NCI-H774 (cell line): ENCODE data around the gene TRMO.

Source experiments
- DNase-seq: peaks from one replicate; lab custom pipeline; 2025; lab: John Stamatoyannopoulos, UW

The TRMO gene

DNA sequence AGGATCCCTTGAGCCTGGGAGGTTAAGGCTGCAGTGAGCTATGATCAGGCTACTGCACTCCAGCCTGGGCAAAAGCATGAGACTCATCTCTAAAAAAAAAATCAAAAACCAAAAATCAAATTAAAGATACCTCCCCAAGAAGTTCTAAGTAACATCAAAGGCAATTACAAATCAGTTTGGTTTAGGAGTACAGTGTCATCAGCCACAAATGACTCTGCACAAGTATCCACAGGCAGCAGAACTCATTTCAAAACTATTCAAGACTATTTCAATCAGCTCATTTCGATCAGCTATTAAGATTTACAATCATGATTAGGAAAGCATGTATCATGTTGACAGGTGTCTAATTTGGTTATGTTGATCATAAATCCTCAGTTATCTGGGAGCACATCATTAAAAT, 19.1 kb downstream of the TRMO start:
- no peak for DNase-seq

DNA sequence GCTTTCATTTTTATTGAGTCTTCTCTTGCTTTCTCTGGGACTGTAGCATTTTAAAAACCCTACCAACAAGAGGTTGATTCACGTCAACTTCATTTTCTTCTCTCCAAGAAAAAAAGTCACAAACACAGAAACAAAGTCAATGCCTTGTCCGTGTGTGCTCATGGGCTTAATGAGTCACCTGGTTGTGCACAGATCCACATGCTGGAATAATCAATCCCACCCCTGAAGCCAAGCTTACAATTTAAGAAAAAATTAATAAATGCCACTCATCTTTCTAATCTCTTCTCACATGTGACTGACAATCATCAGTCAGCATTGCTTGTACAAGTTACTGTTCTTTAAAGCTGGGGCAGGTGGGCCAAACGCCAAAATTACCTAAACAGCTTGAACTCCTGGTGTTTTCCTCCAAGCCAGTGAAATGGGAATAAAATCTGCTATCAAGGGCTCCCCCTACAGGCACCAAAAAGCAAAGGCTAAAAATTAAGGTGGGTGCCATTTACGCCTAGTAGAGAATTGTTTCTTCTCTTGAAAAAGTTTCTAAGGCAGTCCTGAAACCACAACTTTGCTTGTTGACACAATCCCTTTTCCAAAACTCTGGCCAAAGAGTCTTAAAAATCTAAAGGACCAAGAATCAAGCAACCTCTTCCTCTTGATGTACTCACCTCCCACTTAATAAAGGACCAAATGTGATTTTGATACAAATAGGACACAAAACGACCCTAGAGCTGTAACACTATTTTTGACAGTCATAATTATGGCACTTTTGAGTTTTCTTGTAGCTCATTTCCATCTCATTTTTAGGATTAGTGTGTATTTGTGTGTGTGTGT, 21.3 kb downstream of the TRMO start:
- DNase-seq, result no peak

DNA sequence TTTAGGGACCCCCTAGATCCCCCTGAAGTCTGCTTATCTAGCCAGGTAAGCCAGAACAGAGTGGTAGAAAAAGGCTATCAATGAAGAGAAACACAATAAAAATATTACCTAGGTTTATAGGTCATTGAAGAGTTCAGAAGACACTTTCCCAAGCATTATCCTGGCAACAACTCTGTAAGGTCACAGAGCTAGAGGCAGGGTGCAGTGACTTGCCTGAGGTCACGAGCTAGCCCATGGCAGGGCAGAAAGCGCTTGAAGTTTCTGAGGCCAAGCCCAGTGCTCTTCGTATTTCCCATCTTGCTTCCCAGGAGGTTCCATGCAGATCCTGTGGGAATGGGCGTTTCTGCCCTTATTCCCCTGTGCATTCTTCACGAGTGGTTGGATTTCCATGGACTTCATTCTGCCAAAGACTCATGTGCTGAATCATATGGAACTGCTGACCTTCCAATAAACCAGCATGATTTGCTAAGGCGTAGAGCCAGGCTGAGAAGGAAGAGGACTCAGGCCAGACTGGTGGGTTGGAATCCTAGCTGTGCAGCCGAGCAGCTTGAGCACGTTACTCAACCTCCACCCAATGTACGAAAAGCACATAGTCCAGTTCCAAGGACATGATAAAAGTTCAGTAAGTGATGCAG, 22.1 kb downstream of the TRMO start:
- DNase-seq, result no peak

DNA sequence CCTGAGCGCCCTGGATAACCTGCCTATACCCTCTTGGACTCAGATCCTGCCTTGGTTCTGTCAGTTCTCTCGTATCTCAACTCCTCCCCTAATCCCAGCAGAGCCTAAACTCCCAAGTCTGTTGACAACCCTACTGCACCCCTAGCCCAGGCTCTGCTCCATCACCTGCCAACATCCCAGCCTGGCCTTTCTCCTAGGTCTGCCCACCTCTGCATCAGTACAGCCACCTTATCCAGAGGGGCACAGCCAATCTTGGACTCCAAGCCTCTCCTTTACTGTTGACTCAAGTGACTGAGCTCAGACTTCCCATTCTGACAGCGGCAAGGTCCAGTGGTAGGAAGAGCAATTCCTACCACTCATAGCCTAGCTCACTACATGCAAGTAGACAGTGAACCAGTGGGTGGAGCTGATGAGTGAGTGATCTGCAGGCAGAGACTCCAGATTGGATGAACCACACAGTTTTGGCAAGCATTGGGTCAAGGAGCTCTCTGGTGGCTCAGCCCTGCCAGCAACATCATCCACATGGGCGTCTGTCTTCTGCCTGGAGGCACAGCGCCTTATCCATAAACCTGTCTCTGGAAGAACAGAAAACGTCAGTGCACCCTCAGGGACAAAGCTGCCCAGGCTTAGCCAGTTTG, 26.5 kb downstream of the TRMO start:
- DNase-seq, result no peak

DNA sequence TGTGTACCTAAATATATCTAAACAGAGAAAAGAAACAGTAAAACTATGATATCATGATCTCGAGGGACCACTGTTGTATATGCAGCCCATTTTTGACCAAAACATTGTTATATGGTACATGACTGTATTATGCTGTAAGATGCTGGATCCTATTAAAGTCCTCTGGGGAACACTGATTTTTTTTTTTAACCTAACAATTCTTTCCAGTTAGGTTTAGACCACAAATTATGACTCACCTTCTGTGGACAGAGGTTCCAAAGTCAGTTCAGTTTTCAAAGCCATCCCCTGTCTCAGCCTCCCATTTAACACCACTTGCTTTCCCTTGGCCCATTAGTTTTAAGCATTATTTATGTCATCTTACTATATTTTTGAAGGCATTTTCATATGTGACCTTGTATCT, 27.1 kb downstream of the TRMO start:
- DNase-seq, result no peak

DNA sequence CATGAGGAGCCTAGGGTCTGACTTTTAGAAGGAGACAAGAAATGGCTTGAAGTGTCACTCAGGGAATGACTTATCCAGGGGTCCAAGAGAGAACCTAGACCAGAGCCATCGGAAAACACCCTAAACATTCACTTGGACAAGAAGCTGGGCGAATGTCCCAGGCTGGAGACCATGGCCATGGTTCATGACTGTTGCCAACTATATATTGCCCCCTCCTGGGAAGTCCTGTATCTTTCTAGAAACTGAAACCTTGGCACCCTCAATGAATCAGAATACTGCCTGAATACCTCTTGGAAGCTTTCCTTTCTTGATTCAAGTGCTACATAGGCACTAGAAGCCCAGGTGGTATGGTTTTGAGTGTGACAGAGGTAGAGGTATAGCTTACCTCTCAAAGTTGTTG, 29.9 kb downstream of the TRMO start:
- DNase-seq, result no peak

DNA sequence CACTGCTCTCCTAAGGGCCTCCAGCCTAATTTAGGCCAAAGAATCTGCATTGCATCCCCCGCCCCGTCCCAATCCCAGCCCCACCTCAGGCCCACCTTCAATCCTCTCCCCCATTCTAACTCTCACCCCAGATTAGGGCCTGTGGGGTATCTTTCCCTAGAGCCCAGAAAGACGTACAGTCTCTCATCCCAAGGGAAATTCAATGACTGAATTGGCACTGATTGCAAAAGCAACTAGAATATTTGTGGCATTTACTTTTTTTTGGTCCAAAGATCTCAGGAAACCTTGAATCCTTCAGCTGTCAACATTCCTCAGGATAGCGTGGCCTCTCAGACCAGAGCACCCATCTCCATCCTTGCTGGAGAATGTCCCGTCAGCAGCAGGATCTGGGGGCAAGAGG, 30.6 kb downstream of the TRMO start:
- no peak for DNase-seq

DNA sequence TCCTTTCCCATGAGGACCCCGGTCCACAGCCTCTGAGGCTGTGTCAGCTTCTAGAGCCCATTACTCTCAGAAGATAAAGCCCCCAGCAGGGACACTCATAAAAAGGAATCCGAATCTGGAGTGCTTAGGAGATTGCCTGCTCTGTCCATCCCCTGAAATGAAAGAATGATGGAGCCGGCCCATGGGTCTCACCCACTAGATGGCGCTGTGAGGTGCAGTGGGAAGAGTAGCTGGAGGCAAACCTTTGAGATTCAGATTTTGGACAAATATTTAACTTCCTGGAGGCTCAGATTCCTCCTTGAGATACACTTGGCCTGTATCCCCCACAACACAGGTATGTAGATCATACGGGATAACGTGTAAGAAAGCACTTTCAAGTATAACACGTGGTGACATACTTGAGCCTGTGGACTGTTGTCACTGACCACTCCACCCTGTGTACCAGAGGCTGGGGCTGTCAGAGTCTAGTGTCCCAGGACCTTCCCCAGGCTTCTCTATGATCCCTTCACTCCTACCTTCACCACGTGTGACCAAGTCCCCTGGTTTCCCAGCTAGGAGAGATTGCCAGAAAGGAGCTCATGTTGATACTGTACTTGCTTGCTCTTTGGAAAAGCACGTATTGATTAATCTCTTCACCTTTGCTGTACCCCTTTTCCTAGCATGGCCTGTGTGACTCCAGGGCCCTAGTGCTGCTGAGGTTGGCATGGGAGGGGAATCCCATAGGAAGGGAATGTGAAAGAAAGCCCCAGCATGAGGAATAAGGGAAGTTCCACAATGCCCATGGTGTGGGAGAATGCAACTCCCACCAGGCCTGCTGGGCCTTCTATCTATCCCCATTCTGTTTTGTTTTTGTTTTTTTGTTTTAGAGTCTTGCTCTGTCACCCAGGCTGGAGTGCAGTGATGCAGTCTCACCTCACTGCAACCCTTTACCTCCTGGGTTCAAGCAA, 32.1 kb downstream of the TRMO start:
- DNase-seq, result no peak

DNA sequence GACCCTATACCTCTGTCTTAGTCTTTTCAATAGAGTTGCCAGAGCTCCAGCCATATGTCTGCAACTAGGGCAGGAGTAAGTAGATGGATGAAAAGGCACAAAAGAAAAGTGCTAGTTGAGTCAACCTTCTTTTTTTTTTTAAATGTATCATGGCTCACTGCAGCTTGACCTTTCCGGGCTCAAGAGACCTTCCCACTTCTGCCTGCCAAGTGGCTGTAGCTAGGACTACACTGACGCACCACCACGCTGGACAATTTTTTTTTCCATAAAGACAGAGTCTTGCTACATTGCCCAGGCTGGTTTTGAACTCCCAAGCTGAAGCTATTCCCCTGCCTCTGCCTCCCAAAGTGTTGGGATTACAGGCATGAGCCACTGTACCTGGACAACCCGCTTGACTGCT, 42.0 kb downstream of the TRMO start:
- no peak for DNase-seq

DNA sequence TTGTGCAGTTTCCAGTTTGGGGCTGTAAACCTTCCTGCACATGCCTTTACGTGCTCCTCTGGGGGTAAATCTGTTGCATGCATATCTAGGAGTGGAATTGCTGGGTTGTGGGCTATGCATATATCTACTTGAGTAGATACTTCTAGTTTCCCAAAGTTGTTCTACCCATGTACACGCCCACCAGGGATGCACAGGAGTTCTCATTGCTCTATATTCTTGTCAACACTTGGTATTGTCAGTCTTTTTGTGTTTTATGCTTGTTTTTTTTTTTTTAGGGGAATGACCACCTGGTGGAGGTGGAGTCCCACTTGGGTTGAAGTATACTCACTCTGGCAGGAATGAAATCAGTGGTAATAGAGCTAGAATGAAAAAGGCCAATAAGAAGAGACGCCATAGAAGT, 46.2 kb downstream of the TRMO start:
- no peak for DNase-seq

DNA sequence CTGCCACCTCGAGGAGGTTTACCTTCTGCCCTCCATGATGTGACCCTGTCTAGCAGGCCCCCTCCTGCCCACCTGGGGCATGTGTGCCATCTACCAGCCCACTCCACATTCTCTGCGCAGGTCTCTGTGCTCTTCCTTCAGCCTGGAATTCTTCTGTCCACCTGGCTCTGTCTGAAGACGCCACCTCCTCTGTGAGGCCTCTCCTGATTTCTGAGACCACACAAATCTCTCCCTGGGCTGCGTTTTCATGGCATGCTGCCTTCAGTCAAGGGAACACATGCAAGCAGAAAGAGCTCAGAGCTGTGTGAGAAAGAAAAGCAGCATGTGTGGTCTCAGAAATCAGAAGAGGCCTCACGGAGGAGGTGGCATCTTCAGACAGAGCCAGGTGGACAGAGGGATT, 47.2 kb downstream of the TRMO start:
- DNase-seq, result no peak

DNA sequence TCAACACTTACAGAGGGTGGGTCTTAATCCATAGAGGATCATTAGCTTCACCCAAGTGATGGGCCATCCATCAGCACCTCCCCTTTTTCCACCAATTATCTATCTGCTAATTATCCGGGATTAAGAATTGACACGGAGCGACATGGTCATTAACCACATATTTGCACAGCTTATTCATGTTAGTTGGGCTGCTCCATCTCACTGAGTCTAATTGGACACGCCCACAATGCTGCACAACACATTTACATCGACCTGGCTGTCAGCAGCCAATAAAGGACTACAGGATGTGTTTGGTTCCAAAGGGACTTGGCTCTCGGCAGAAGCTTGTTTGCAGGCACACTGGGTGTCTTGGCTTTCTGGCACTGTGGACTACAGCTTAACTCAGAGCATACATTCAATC, 47.7 kb downstream of the TRMO start:
- no peak for DNase-seq

DNA sequence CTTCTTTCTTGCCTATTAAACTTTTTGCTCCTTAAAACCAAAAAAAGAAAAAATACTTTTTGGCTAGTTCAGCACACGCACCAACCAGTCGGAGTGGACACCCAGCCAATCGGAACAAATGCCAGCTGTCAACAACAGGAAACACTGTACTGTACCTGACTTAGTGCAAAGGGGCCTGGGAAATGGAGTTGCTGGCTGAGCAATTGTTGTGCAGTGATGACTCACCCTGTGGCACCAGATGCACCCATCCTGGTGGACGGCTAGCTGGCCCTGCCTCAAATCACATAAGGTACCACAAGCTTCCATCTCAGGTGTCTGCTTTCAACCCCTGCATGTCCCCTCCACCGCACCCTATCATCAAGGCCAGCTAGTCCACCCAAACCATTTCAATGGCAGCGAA, 48.4 kb downstream of the TRMO start:
- DNase-seq, result no peak

DNA sequence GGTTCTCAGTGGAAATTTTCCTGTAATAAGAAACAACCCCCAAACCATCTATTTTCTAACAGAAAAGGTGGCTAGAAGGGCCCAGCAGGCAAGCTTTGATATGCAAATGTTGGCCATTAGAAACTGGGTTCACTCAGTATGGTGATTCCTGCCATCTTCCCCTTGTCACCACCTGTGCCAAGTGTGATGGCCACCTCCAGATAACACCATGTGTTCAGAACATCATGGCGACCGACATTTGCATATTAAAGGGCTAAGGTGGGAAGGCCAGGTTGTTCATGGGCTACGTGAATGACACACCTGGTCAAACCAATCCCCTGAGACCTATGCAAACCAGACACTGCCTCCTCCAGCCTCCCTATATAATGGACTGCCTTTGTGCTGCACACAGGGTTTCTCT, 48.9 kb downstream of the TRMO start:
- no peak for DNase-seq

DNA sequence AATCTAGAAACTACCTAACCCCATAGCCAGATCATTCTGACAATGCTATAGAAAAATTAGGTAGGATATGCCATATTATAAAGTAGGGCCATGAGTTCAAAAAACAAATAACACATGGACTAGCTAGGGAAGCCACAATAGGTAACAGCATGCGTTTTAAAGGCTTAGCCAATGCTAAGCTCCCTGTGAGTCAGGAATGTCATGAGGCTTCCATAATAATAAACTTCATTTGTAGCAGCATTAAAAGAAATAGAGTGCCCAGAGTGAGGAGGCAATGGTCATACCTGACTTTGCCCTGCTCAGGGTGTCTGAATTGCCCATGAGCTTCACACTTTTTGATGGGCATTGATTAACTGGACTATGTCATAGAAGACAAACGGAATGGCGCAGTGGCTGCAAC, 53.4 kb downstream of the TRMO start:
- DNase-seq, result no peak

DNA sequence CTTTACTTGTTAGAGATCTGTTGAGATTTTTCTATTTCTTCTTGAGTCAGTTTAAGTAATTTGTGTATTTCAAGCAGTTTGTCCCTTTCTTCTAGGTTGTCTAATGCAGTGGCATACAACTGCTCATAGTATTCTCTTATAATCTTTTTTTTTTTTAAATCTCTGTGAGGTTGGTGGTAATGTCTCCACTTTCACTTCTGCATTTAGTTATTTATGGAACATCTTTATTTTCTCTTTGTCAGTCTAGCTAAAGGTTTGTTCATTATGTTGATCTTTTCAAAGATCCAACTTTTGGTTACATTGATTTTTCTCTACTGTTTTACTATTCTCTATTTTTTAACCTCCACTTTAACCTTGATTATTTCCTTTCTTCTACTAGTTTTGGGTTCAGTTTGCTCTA, 55.5 kb downstream of the TRMO start:
- DNase-seq, result no peak

DNA sequence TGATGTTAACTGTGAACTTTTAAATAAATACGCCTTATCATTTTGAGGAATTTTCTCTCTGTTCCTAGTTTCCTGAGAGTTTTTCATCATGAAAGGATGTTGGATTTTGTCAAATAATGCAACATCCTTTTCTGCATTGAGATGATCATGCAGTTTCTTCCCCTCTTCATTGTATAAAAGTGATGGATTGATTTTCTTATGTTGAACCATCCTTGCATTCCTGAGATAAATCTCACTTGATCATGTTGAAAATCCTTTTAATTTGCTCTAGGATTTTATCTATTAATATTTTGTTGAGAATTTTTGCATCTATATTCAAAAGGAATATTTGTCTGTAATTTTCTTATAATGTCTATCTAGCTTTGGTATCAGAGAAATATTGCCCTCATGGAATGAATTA, 56.0 kb downstream of the TRMO start:
- DNase-seq, result no peak

DNA sequence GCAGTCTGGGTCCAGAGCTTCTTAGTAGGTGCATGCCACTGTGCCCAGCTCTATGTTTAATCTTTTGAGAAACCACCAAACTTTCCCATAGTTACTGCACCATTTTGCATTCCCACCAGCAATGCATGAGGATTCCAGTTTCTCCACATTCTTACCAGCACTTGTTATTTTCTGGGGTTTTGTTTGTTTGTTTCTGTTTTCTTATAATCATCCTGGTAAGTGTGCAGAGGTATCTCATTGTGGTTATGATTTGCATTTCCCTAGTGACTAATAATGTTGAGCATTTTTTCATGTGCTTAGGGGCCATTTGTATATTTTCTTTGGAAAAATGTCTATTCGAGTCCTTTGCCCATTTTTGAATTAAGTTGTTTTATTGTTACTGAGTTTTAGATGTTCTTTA, 57.9 kb downstream of the TRMO start:
- DNase-seq, result no peak

DNA sequence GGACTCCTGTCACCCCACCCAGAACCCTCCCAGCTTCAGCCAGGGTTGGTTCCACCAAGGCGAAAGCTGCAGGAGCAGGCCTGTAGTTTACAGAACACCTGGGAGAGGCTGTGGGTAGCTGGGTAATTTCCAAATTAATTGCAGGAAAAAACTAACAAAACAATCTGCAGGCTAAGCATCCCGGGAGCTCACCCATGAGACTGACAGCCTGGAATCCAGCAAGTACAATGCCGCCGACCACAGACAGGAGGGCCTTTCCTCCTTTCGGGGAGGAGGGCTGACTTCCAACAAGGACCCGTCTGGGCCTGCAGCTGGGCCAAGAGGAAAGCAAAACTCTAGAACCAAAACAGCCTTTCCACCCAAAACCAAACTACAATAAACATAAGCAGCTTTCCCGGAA, 59.0 kb downstream of the TRMO start:
- no peak for DNase-seq

DNA sequence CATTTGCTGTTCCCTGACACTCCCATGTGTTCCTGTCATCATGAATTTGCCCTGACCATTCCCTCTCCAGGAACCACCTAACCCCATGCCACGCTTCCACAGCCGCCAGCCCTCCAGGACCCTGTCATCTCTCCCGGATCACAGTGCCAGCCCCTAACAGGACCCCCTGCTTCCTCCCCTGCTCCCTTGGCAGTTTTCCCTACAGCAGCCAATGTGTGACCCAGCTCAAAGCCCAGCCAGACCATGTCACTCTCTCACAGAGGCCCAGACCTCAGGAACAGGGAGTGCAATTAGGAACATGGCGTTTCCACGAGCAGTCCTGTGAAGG, 61.2 kb downstream of the TRMO start:
- DNase-seq, result no peak

DNA sequence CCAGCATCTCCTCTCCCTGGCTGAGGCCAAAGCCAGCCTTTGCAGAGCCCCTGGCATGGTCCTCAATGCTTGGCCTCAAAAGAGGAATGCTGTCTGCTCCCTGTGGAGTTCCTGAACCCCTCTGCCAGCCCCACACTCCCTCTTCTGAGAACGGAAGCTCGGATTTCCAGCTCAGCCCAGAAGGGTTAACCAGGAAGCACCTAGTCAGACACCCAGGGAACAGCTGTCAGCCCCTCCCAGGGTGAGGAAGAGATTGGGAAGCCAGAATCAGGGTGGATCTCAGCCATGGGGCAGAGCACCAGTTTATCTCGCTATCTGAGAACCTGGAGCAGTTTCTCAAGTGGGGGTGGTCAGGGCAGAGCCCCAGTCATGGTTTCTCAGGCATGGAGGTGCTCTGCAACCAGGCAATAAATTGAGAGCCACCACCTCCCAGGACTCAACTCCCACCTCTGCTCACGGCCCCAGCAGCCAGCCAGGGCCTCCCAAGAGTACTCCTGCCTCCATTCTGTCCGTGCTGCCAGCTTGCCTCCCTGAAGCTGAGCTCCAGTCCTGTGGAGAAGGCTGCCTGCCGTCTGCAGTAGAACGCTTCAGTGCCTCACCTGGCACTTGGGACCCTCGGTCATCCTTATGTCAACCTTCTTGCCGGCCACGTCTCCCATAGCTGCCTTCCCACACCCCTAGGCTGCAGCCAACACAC, 61.7 kb downstream of the TRMO start:
- no peak for DNase-seq

DNA sequence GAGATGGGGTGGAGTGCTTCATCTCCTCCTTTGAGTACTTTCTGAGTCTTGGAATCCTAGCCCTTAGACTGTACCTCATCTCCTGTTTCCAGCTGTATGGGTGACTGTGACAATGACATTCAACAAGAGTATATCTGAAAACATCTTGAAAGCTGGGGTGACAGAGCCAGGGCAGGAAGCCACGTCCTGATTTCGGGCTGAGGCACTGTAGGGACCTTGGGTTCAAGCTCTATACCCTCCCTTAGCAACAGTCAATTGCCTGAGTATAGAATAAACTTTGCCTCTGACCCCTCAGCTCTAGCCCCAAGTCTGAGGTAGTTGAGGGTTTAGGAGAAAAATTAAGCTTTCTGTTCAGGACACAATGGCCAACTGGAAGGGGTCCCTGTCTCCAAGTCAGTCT, 63.0 kb downstream of the TRMO start:
- DNase-seq, result no peak
